GM19193 (cell line): ENCODE data around the gene FOXI2.

Source experiments
- POLR2A ChIP-seq: IDR thresholded peaks from 4 replicates; pipeline ENCODE4 v1.6.1; 2011; ENCODE audit not compliant: insufficient read depth, insufficient read length; ENCODE audit errors: extremely low read depth

FOXI2 gene

GRCh38 chr10:127776816-127777215 lies 39.8 kb downstream of the FOXI2 start:
- TF ChIP-seq POLR2A: no peak

GRCh38 chr10:127781412-127781811 lies 44.4 kb downstream of the FOXI2 start:
- TF ChIP-seq POLR2A: no peak

GRCh38 chr10:127787873-127788272 lies 50.9 kb downstream of the FOXI2 start:
- TF ChIP-seq POLR2A: no peak

GRCh38 chr10:127790066-127790624 lies 53.2 kb downstream of the FOXI2 start:
- no peak for TF ChIP-seq POLR2A
